GM12878 (cell line): Measurements from ENCODE around the gene DESI2. TPM values are rescaled to one million over a fixed set of nuclear protein-coding genes. Genes with fewer than 3 reads are reported as not detected.

Experiments
- ATAC-seq: fragments of 200-7000 bp; cut with Tn5 transposase; 3 replicates; pipeline ENCODE4 v1.9.1; 2020; ENCODE audit warnings: mild to moderate bottlenecking, moderate library complexity
- Bru-seq: library from RNA; stranded (reverse); fragments of 400-500 nt; gene quantifications from one replicate; lab custom pipeline; 2021; lab: Mats Ljungman, UMichigan
- BruChase-seq, 2 experiments: library from RNA; stranded (reverse); fragments of 400-500 nt; gene quantifications; one replicate each; lab custom pipeline; 2021; lab: Mats Ljungman, UMichigan
- BruUV-seq: library from RNA; stranded (reverse); fragments of 400-500 nt; replicated peaks from 2 replicates; lab custom pipeline; 2021; lab: Mats Ljungman, UMichigan
- CTCF ChIA-PET: fragments of 300-600 bp; sonication (Branson Sonifier 250); formaldehyde crosslinking; extraction: SDS; loops from one replicate; lab custom pipeline; 2021; ENCODE audit warnings: inconsistent platforms; lab: Yijun Ruan, JAX
- POLR2A ChIA-PET: fragments of 350-600 bp; formaldehyde crosslinking; extraction: SDS; loops from one replicate; lab custom pipeline; 2021; ENCODE audit warnings: inconsistent platforms; lab: Charles Lee
- RAD21 ChIA-PET: fragments of 300-600 bp; sonication (Branson Sonifier 250); formaldehyde crosslinking; loops from one replicate; lab custom pipeline; 2023; ENCODE audit warnings: antibody characterized with exemption; ENCODE audit not compliant: unreplicated experiment; lab: Charles Lee
- SMC1A ChIA-PET: fragments of 300-600 bp; sonication (Branson Sonifier 250); formaldehyde crosslinking; loops from one replicate; lab custom pipeline; 2023; ENCODE audit not compliant: unreplicated experiment, uncharacterized antibody; lab: Charles Lee
- DNase-seq: peaks from one replicate; pipeline ENCODE4 v3.0.0-alpha.2; 2011; ENCODE audit warnings: low read depth, low spot score
- FAIRE-seq: peaks from 3 replicates; lab custom pipeline; 2011; peaks lifted over from hg19 to GRCh38; lab: Jason Lieb, UNC
- H2AFZ ChIP-seq: 2 replicates; pipeline ENCODE4 v1.6.0; 2011; ENCODE audit warnings: low read depth, low read length, control low read depth; ENCODE audit not compliant: control insufficient read depth
- H3K27ac ChIP-seq: 2 replicates; pipeline ENCODE4 v1.5.1; 2011; ENCODE audit warnings: control low read depth; ENCODE audit not compliant: control insufficient read depth, insufficient read depth
- H3K27me3 ChIP-seq, 2 experiments: replicated peaks in 1 of 2; 2 replicates each; pipeline versions ENCODE4 v1.6.0 to v1.6.1; 2011; ENCODE audit warnings: low read length in 1 of 2; ENCODE audit not compliant: control insufficient read depth in 2 of 2, insufficient read depth in 2 of 2
- H3K36me3 ChIP-seq, 2 experiments: 2 replicates each; pipeline ENCODE4 v1.5.1; 2011; ENCODE audit warnings: low read length in 1 of 2; ENCODE audit not compliant: control insufficient read depth in 2 of 2, insufficient read depth in 2 of 2
- H3K4me1 ChIP-seq: 2 replicates; pipeline ENCODE4 v1.6.1; 2011; ENCODE audit warnings: mild to moderate bottlenecking, low read length, moderate library complexity, mixed read lengths; ENCODE audit not compliant: control insufficient read depth, insufficient read depth
- H3K4me2 ChIP-seq: 2 replicates; pipeline ENCODE4 v1.6.0; 2011; ENCODE audit warnings: control low read depth; ENCODE audit not compliant: control insufficient read depth, insufficient read depth
- H3K4me3 ChIP-seq: fragments of 200-600 bp; sonication (generic); 2 replicates; pipeline ENCODE4 v1.5.1; 2016
- H3K79me2 ChIP-seq: 2 replicates; pipeline ENCODE4 v1.6.0; 2011; ENCODE audit warnings: low read length; ENCODE audit not compliant: control insufficient read depth, insufficient read depth
- H3K9ac ChIP-seq: 2 replicates; pipeline ENCODE4 v1.8.0; 2011; ENCODE audit warnings: low read length, control low read depth, mixed read lengths; ENCODE audit not compliant: control insufficient read depth, insufficient read depth
- H3K9me3 ChIP-seq: replicated peaks from 3 replicates; pipeline ENCODE4 v1.5.1; 2011; ENCODE audit warnings: mild to moderate bottlenecking, low read length; ENCODE audit not compliant: control insufficient read depth, insufficient read depth
- H4K20me1 ChIP-seq: 2 replicates; pipeline ENCODE4 v1.6.0; 2011; ENCODE audit not compliant: control insufficient read depth, insufficient read depth
- BACH1 ChIP-seq: fragments of 450-650 bp; IDR thresholded peaks from 2 replicates; pipeline ENCODE4 v1.6.1; 2017; ENCODE audit warnings: mild to moderate bottlenecking, borderline replicate concordance
- CREM ChIP-seq: IDR thresholded peaks from 2 replicates; pipeline ENCODE4 v1.6.1; 2014; ENCODE audit warnings: antibody characterized with exemption, low read depth
- E2F4 ChIP-seq: IDR thresholded peaks from 2 replicates; pipeline ENCODE4 v1.6.1; 2012; ENCODE audit warnings: low read depth, low read length, improper control_type of control experiment
- FOS ChIP-seq: IDR thresholded peaks from 3 replicates; pipeline ENCODE4 v1.6.1; 2011; ENCODE audit warnings: borderline replicate concordance; ENCODE audit not compliant: insufficient read length; ENCODE audit errors: extremely low read depth
- PRDM15 ChIP-seq: fragments of 450-650 bp; formaldehyde crosslinking; IDR thresholded peaks from 2 replicates; pipeline ENCODE4 v1.4.0; 2020; ENCODE audit warnings: mild to moderate bottlenecking, moderate library complexity
- SP1 ChIP-seq: IDR thresholded peaks from one replicate; pipeline ENCODE4 v1.6.1; 2011; ENCODE audit warnings: low read depth, low read length
- TCF7 ChIP-seq: IDR thresholded peaks from 2 replicates; pipeline ENCODE4 v1.6.1; 2014; ENCODE audit warnings: antibody characterized with exemption, borderline replicate concordance
- USF2 ChIP-seq: IDR thresholded peaks from 2 replicates; pipeline ENCODE4 v1.6.1; 2011; ENCODE audit warnings: low read depth, low read length, improper control_type of control experiment, borderline replicate concordance
- WGBS: methylation state at CpG from one replicate; pipeline ENCODE4 v1.1.6; 2016; ENCODE audit warnings: low lambda C conversion rate; ENCODE audit not compliant: insufficient replicate concordance, insufficient coverage; ENCODE audit errors: missing lambda C conversion rate; 5-methylcytosine and 5-hydroxymethylcytosine counted together
- in situ Hi-C: fragments of 300-500 bp; cut with MboI; formaldehyde crosslinking; loops from 9 replicates; pipeline ENCODE4 v1.14.3; 2018; ENCODE audit warnings: mixed read lengths
- intact Hi-C: fragments of 100-400 bp; cut with micrococcal nuclease; formaldehyde crosslinking; loops from one replicate; pipeline ENCODE4 v1.14.2; 2022; ENCODE audit not compliant: unreplicated experiment
- long read RNA-seq, 2 experiments: library from polyadenylated mRNA; unstranded; transcript quantifications; one replicate each; pipeline ENCODE4 v2.0.0, GENCODE V29; 2019 to 2020
- polyA minus RNA-seq, 3 experiments: library from RNA; depleted of rRNA, polyadenylated mRNA; stranded (reverse); fragments of >200 nt; gene quantifications; 2 replicates each; pipeline ENCODE4 v1.2.3, GENCODE V29; 2011
- polyA plus RNA-seq, 11 experiments: library from polyadenylated mRNA; depleted of rRNA in 4 of 11; unstranded in 6 of 11; stranded (reverse) in 5 of 11; fragments of >200 nt; fragmentation: Nextera tagmentation in 4 of 11; fragmentation: Illumina TruSeq in 1 of 11; extraction: Ambion mirVana in 4 of 11; extraction: Trizol in 1 of 11; gene quantifications; 1 replicate in 1 of 11; 2 replicates in 10 of 11; pipeline versions ENCODE4 v1.2.1 to v1.2.3, GENCODE V29; 2011 to 2016; ENCODE audit warnings: inconsistent platforms in 2 of 11, missing spikeins in 2 of 11, low read depth in 1 of 11
- total RNA-seq, 4 experiments: library from RNA; depleted of rRNA in 3 of 4; stranded (reverse); fragments of >200 nt in 3 of 4; fragmentation: Illumina TruSeq in 1 of 4; extraction: Trizol in 1 of 4; gene quantifications; 2 replicates each; pipeline versions ENCODE4 v1.2.1 to v1.2.3, GENCODE V29; 2013 to 2021

Gene DESI2
- total RNA-seq (2013; cell fraction: nucleolus; rRNA removed) = 9.6 and 9.8 TPM in 2 replicates
- total RNA-seq (2014; rRNA removed) = 19.8 and 21.5 TPM in 2 replicates
- 17.1 and 18.9 TPM in 2 replicates for total RNA-seq (2014; rRNA removed; fragmentation: Illumina TruSeq; extraction: Trizol)
- total RNA-seq (2021) = 15.0 and 15.8 TPM in 2 replicates
- 6.4 TPM for polyA plus RNA-seq (2011; ENCODE audit: low read depth)
- polyA plus RNA-seq (2011; rRNA removed) = 21.1 and 30.5 TPM in 2 replicates
- 10.6 and 12.0 TPM in 2 replicates for polyA plus RNA-seq (2011; cell fraction: cytosol; rRNA removed)
- 10.4 and 11.5 TPM in 2 replicates for polyA plus RNA-seq (2011; cell fraction: nucleus; rRNA removed)
- 7.8 and 9.1 TPM in 2 replicates for polyA plus RNA-seq (2012)
- polyA plus RNA-seq (2014; fragmentation: Illumina TruSeq; extraction: Trizol) = 13.7 and 17.5 TPM in 2 replicates
- polyA plus RNA-seq (2014; fragmentation: Nextera tagmentation; extraction: Ambion mirVana) = 1 to 10 TPM; 6.2 to 7.0 TPM
- 9.2 and 10.1 TPM in 2 replicates for polyA plus RNA-seq (2014; rRNA removed)
- polyA plus RNA-seq (2016; fragmentation: Nextera tagmentation; extraction: Ambion mirVana) = 10 to 100 TPM; 19.3 to 21.5 TPM
- 18.9 and 21.7 TPM in 2 replicates for polyA minus RNA-seq (2011; rRNA and poly(A)+ RNA removed)
- 9.0 and 10.3 TPM in 2 replicates for polyA minus RNA-seq (2011; cell fraction: cytosol; rRNA and poly(A)+ RNA removed)
- 13.4 and 17.9 TPM in 2 replicates for polyA minus RNA-seq (2011; cell fraction: nucleus; rRNA and poly(A)+ RNA removed)
- Bru-seq, nascent RNA = percentile 68 among the genes with signal in this experiment
- percentile 68 among the genes with signal in this experiment for BruChase-seq, experiment 1, labeled RNA remaining after a 6-hour chase
- percentile 71 among the genes with signal in this experiment for BruChase-seq, experiment 2, labeled RNA remaining after a 2-hour chase
- long read RNA-seq, experiment 1, full-length matches to known transcripts = 5 of 14 reads
- long read RNA-seq, experiment 1, partial matches to known transcripts = 2 of 14 reads
- long read RNA-seq, experiment 1, other reads (novel, unspliced or antisense) = 7 of 14 reads
- long read RNA-seq, experiment 2, partial matches to known transcripts = 0 of 8 reads
- long read RNA-seq, experiment 2, other reads (novel, unspliced or antisense) = 8 of 8 reads

- ChIA-PET POLR2A (interaction anchor here (0.5 to 1.3 kb wide), 5 partner anchors 38 to 211 kb away, joined by 3 to 4 read pairs (median 3); partner anchors contain the start of gene HNRNPU), RAD21 (interaction anchor here (1.1 to 1.8 kb wide), 2 partner anchors 48 to 390 kb away, joined by 3 to 4 read pairs; no protein-coding TSS in a partner anchor), SMC1A (interaction anchor here (0.6 to 1.2 kb wide), 7 partner anchors 18 to 389 kb away, joined by 3 to 4 read pairs (median 3); no protein-coding TSS in a partner anchor), CTCF (interaction anchor here (0.6 to 1.1 kb wide), 7 partner anchors 48 to 389 kb away, joined by 3 to 5 read pairs (median 3); no protein-coding TSS in a partner anchor)
- in situ Hi-C loops (loop anchor here (5.0 kb wide), 1 partner anchor 201 kb away; the partner anchor contains the start of gene ADSS2), intact Hi-C loops (loop anchor here (2.0 to 10.0 kb wide), 3 partner anchors 200 to 292 kb away; partner anchors contain the start of gene HNRNPU)
- Histone ChIP-seq H3K9ac (peak within 1 kb of the TSS; percentile 90), H3K9me3 (no peaks in the 10 kb centered on the region), H3K27me3 (no peaks in the 10 kb centered on the region; a peak in 1 of 4 replicates), H3K36me3 (no peaks in the 10 kb centered on the region), H3K4me2 (peak within 1 kb of the TSS; percentile 91), H3K4me1 (no peaks in the 10 kb centered on the region), H3K4me3 (peak within 1 kb of the TSS; percentile 91), H3K79me2 (peaks cover 13% of the 10 kb centered on the region), H3K27ac (peak within 1 kb of the TSS; percentile 71), H4K20me1 (no peaks in the 10 kb centered on the region), H2AFZ (peak within 1 kb of the TSS; percentile 93)
- WGBS = under 1% methylated on average over 64 of the region's 81 CpGs
- FAIRE-seq (peak; percentile 93), DNase-seq (peak; percentile 96), ATAC-seq (peak; percentile 95)
- BruUV-seq = no TSS peak
- peak; percentile 21; the same call in 1 of the 2 replicates for TF ChIP-seq USF2
- no peak for TF ChIP-seq TCF7
- no peak for TF ChIP-seq FOS
- TF ChIP-seq E2F4 = no peak
- TF ChIP-seq PRDM15 (CRISPR knock-in tag) = no peak
- peak; percentile 29 for TF ChIP-seq SP1
- peak; percentile 91 for TF ChIP-seq BACH1
- peak; percentile 89 for TF ChIP-seq CREM
These were observed at the start of gene DESI2 for GRCh38 chr1:244652623-244653438. DESI2 (plus strand) TSS chr1:244653126; CDS start chr1:244653314, 188 bp downstream.
